SK-N-MC (cell line): Measurements from ENCODE around the gene TXLNA.

Experiments
- EZH2 ChIP-seq: fragments of 200-600 bp; sonication (generic); IDR thresholded peaks from one replicate; pipeline ENCODE4 v1.6.1; 2017; ENCODE audit warnings: antibody characterized with exemption
- POLR2AphosphoS5 ChIP-seq: IDR thresholded peaks from 2 replicates; pipeline ENCODE4 v1.6.1; 2012; ENCODE audit warnings: mild to moderate bottlenecking, low read depth, low read length, borderline replicate concordance

DNA sequence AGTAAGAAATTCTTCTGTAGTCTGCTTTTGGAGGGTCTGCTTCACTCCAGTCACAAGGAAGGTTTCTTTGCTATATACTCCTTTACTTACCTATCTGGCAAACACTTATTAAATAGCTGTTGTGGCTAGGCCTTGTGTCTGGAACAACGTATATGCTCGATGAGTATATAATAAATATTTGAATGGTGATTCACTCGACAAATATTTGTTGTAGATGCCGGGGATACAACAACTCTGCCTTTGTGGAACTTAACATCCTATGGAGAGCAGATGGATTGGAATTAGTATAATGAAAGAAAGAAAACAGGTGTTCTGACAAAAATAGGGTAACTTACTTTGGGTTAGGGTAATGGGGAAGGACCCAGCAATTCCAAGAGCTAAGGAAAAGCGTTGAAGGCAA is 40.5 kb upstream of the TXLNA start:
- TF ChIP-seq EZH2: no peak
- no peak for TF ChIP-seq POLR2AphosphoS5
